ENCODE measurements around the gene EXOSC1.
"Not testable (repeated sequence)": the region's sequence is repeated elsewhere in the genome, so short reads cannot be mapped to it uniquely, and the experiment has no call there.

The EXOSC1 gene

GRCh38 chr10:97416565-97416964, 29.2 kb downstream of the EXOSC1 start:
- H3K36me3 ChIP-seq (ENCODE audit: control insufficient read depth in 4 of 4, insufficient read depth in 4 of 4, low read length in 3 of 4) = no peaks in the 10 kb centered on the region
- WGBS (ENCODE audit: insufficient coverage) = 40% methylated on average over 6 of the region's 6 CpGs
- no peak overlapping the region for H3K27ac ChIP-seq (ENCODE audit: insufficient read depth in 1 of 2, low read depth in 1 of 2, low read length in 2 of 2, poor library complexity in 1 of 2, severe bottlenecking in 2 of 2)
- peaks cover 7 to 39% (median 28%) of the 10 kb centered on the region in 4 experiments for H3K4me1 ChIP-seq (ENCODE audit: control extremely low read depth in 1 of 4, control insufficient read depth in 4 of 4, insufficient read depth in 4 of 4, low read length in 3 of 4)
- H3K27me3 ChIP-seq (replicated peaks in 2 of 5; ENCODE audit: control insufficient read depth in 4 of 5, insufficient read depth in 5 of 5, low read length in 4 of 5) = no peaks in the 10 kb centered on the region
- no peak overlapping the region for H3K4me3 ChIP-seq (ENCODE audit: control insufficient read depth in 1 of 7, extremely low read depth in 1 of 7, insufficient read depth in 4 of 7, low read depth in 2 of 7, low read length in 6 of 7)
- ChIA-PET CTCF (no interaction called here), POLR2A (no interaction called here)
- DNase-seq = no peak
- H3K9me3 ChIP-seq (ENCODE audit: control extremely low read depth in 1 of 5, control insufficient read depth in 4 of 5, insufficient read depth in 2 of 5, low read depth in 1 of 5, low read length in 4 of 5) = no peaks in the 10 kb centered on the region

DNA sequence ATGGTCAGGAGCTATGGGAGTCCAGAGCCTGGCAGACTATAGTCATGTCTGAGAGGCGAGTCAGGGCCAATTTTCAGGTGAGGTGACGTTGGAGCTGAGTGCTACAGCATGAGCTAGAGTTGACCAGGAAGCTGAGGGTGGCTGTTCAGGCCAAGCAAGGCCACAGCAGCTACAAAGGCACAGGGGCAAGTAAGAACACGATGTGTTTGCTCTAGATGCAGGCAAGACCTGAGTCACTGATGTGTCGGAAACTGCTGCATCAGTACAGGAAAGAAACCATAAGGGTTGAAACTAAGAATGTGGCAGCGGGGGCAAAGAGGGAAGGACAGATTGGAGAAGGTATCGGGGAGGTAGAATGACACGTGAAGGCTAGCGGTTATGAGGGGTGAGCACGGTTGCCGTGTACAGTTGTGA, 32.9 kb downstream of the EXOSC1 start:
- H3K4me1 ChIP-seq (ENCODE audit: control extremely low read depth in 1 of 4, control insufficient read depth in 4 of 4, insufficient read depth in 4 of 4, low read length in 3 of 4) = peaks cover 3 to 35% (median 17%) of the 10 kb centered on the region in 4 experiments
- H3K4me3 ChIP-seq (ENCODE audit: control insufficient read depth in 1 of 7, extremely low read depth in 1 of 7, insufficient read depth in 4 of 7, low read depth in 2 of 7, low read length in 6 of 7) = no peak overlapping the region
- no peaks in the 10 kb centered on the region for H3K36me3 ChIP-seq (ENCODE audit: control insufficient read depth in 4 of 4, insufficient read depth in 4 of 4, low read length in 3 of 4)
- WGBS (ENCODE audit: insufficient coverage) = 86% methylated on average over 10 of the region's 10 CpGs
- H3K27ac ChIP-seq (ENCODE audit: insufficient read depth in 1 of 2, low read depth in 1 of 2, low read length in 2 of 2, poor library complexity in 1 of 2, severe bottlenecking in 2 of 2) = no peak overlapping the region
- no peaks in the 10 kb centered on the region for H3K9me3 ChIP-seq (ENCODE audit: control extremely low read depth in 1 of 5, control insufficient read depth in 4 of 5, insufficient read depth in 2 of 5, low read depth in 1 of 5, low read length in 4 of 5)
- H3K27me3 ChIP-seq (replicated peaks in 2 of 5; ENCODE audit: control insufficient read depth in 4 of 5, insufficient read depth in 5 of 5, low read length in 4 of 5) = no peaks in the 10 kb centered on the region
- POLR2A ChIA-PET = no interaction called here
- CTCF ChIA-PET = interaction anchor here (0.6 to 3.5 kb wide), 6 partner anchors 9 to 60 kb away, joined by 3 to 16 read pairs (median 5); no protein-coding TSS in a partner anchor
- DNase-seq = peak in 2 of 3 donors; percentile 41 to 54

GRCh38 chr10:97411406-97411805, 34.4 kb downstream of the EXOSC1 start:
- WGBS (ENCODE audit: insufficient coverage) = 100% methylated on average over 4 of the region's 4 CpGs
- Histone ChIP-seq H3K27me3 (replicated peaks in 2 of 5; ENCODE audit: control insufficient read depth in 4 of 5, insufficient read depth in 5 of 5, low read length in 4 of 5) (no peaks in the 10 kb centered on the region), H3K4me3 (ENCODE audit: control insufficient read depth in 1 of 7, extremely low read depth in 1 of 7, insufficient read depth in 4 of 7, low read depth in 2 of 7, low read length in 6 of 7) (no peak overlapping the region), H3K9me3 (ENCODE audit: control extremely low read depth in 1 of 5, control insufficient read depth in 4 of 5, insufficient read depth in 2 of 5, low read depth in 1 of 5, low read length in 4 of 5) (no peaks in the 10 kb centered on the region), H3K36me3 (ENCODE audit: control insufficient read depth in 4 of 4, insufficient read depth in 4 of 4, low read length in 3 of 4) (no peaks in the 10 kb centered on the region), H3K27ac (ENCODE audit: insufficient read depth in 1 of 2, low read depth in 1 of 2, low read length in 2 of 2, poor library complexity in 1 of 2, severe bottlenecking in 2 of 2) (no peak overlapping the region), H3K4me1 (ENCODE audit: control extremely low read depth in 1 of 4, control insufficient read depth in 4 of 4, insufficient read depth in 4 of 4, low read length in 3 of 4) (peaks cover 5 to 45% (median 27%) of the 10 kb centered on the region in 4 experiments)
- POLR2A ChIA-PET = interaction anchor here (0.7 kb wide), 1 partner anchor 164 kb away, joined by 3 read pairs; no protein-coding TSS in a partner anchor
- CTCF ChIA-PET = interaction anchor here (0.7 to 7.4 kb wide), 4 partner anchors 10 to 754 kb away, joined by 3 to 71 read pairs (median 4); partner anchors contain the start of gene RRP12
- DNase-seq = no peak

DNA sequence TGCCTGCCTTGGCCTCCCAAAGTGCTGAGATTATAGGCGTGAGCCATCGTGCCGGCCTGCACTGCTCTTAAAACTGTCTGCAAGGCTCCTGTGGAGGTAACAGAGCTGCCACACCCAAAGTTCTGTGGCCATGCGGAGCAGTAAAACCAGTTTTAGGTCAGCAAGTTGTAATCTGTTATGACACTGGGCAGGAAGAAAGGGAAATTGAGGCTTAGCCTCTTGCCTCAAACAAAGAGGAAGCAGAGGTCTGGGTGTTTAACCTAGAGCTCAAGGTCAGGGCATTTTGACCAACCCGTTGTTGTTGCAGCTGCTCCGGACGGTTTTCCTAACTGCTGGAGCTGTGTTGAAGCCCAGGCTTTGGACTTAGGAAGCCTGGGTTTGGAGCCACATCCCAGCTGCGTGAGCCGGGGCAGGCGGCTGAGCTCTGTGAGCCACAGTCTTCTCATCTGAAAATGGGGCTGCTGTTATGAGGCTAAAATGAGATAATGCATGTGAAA, 37.3 kb downstream of the EXOSC1 start:
- no peak for DNase-seq
- 99% methylated on average over 9 of the region's 10 CpGs for WGBS (ENCODE audit: insufficient coverage)
- no peaks in the 10 kb centered on the region for H3K9me3 ChIP-seq (ENCODE audit: control extremely low read depth in 1 of 5, control insufficient read depth in 4 of 5, insufficient read depth in 2 of 5, low read depth in 1 of 5, low read length in 4 of 5)
- H3K4me1 ChIP-seq (ENCODE audit: control extremely low read depth in 1 of 4, control insufficient read depth in 4 of 4, insufficient read depth in 4 of 4, low read length in 3 of 4) = peaks cover 2 to 37% (median 24%) of the 10 kb centered on the region in 4 experiments
- CTCF ChIA-PET = interaction anchor here (0.8 to 7.4 kb wide), 9 partner anchors 9 to 204 kb away, joined by 3 to 71 read pairs (median 4); no protein-coding TSS in a partner anchor
- POLR2A ChIA-PET = no interaction called here
- no peak overlapping the region for H3K4me3 ChIP-seq (ENCODE audit: control insufficient read depth in 1 of 7, extremely low read depth in 1 of 7, insufficient read depth in 4 of 7, low read depth in 2 of 7, low read length in 6 of 7)
- no peaks in the 10 kb centered on the region for H3K27me3 ChIP-seq (replicated peaks in 2 of 5; ENCODE audit: control insufficient read depth in 4 of 5, insufficient read depth in 5 of 5, low read length in 4 of 5)
- no peaks in the 10 kb centered on the region for H3K36me3 ChIP-seq (ENCODE audit: control insufficient read depth in 4 of 4, insufficient read depth in 4 of 4, low read length in 3 of 4)
- H3K27ac ChIP-seq (ENCODE audit: insufficient read depth in 1 of 2, low read depth in 1 of 2, low read length in 2 of 2, poor library complexity in 1 of 2, severe bottlenecking in 2 of 2) = no peak overlapping the region

DNA sequence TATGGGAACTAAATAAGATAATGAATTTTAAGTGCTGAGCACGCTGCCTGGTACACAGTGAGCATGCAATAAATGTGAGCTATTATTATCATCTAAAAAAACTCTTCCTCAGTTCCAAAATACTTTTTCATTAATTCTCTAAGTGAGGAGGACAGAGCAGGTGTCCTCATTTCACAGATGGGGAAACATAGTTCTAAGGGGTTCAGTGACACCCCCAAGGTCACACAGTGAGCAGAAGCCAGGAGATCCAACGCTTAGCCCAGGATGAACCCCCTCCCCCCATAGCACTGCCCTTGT, 37.9 kb downstream of the EXOSC1 start:
- POLR2A ChIA-PET = no interaction called here
- no peak overlapping the region for H3K27ac ChIP-seq (ENCODE audit: insufficient read depth in 1 of 2, low read depth in 1 of 2, low read length in 2 of 2, poor library complexity in 1 of 2, severe bottlenecking in 2 of 2)

GRCh38 chr10:97407211-97407951, 38.4 kb downstream of the EXOSC1 start:
- Histone ChIP-seq H3K4me1 (ENCODE audit: control extremely low read depth in 1 of 4, control insufficient read depth in 4 of 4, insufficient read depth in 4 of 4, low read length in 3 of 4) (peaks cover 2 to 34% (median 22%) of the 10 kb centered on the region in 4 experiments), H3K36me3 (ENCODE audit: control insufficient read depth in 4 of 4, insufficient read depth in 4 of 4, low read length in 3 of 4) (no peaks in the 10 kb centered on the region), H3K9me3 (ENCODE audit: control extremely low read depth in 1 of 5, control insufficient read depth in 4 of 5, insufficient read depth in 2 of 5, low read depth in 1 of 5, low read length in 4 of 5) (no peaks in the 10 kb centered on the region), H3K27ac (ENCODE audit: insufficient read depth in 1 of 2, low read depth in 1 of 2, low read length in 2 of 2, poor library complexity in 1 of 2, severe bottlenecking in 2 of 2) (no peak overlapping the region), H3K27me3 (replicated peaks in 2 of 5; ENCODE audit: control insufficient read depth in 4 of 5, insufficient read depth in 5 of 5, low read length in 4 of 5) (no peaks in the 10 kb centered on the region), H3K4me3 (ENCODE audit: control insufficient read depth in 1 of 7, extremely low read depth in 1 of 7, insufficient read depth in 4 of 7, low read depth in 2 of 7, low read length in 6 of 7) (peak overlapping the region in 4 of 7 experiments; percentile 16 to 35 (median 31))
- WGBS (ENCODE audit: insufficient coverage) = 7% methylated on average over 8 of the region's 10 CpGs
- DNase-seq = peak; percentile 81 to 88 (median 88)
- ChIA-PET POLR2A (no interaction called here), CTCF (interaction anchor here (1.2 to 7.4 kb wide), 6 partner anchors 14 to 57 kb away, joined by 3 to 71 read pairs (median 4); no protein-coding TSS in a partner anchor)

More for the DNA sequence above, 37.9 kb downstream of the EXOSC1 start:
- Histone ChIP-seq H3K9me3 (ENCODE audit: control extremely low read depth in 1 of 5, control insufficient read depth in 4 of 5, insufficient read depth in 2 of 5, low read depth in 1 of 5, low read length in 4 of 5) (no peaks in the 10 kb centered on the region), H3K4me3 (ENCODE audit: control insufficient read depth in 1 of 7, extremely low read depth in 1 of 7, insufficient read depth in 4 of 7, low read depth in 2 of 7, low read length in 6 of 7) (no peak overlapping the region), H3K4me1 (ENCODE audit: control extremely low read depth in 1 of 4, control insufficient read depth in 4 of 4, insufficient read depth in 4 of 4, low read length in 3 of 4) (peaks cover 2 to 34% (median 22%) of the 10 kb centered on the region in 4 experiments), H3K36me3 (ENCODE audit: control insufficient read depth in 4 of 4, insufficient read depth in 4 of 4, low read length in 3 of 4) (no peaks in the 10 kb centered on the region), H3K27me3 (replicated peaks in 2 of 5; ENCODE audit: control insufficient read depth in 4 of 5, insufficient read depth in 5 of 5, low read length in 4 of 5) (no peaks in the 10 kb centered on the region)
- no CpG with 5 or more reads among the region's 2 CpGs for whole genome bisulfite sequencing (ENCODE audit: insufficient coverage)
- no peak for DNase-seq
- CTCF ChIA-PET = interaction anchor here (1.2 to 7.4 kb wide), 6 partner anchors 13 to 205 kb away, joined by 4 to 71 read pairs (median 5); no protein-coding TSS in a partner anchor

- not testable (repeated sequence) for DNase-seq; H3K27me3 ChIP-seq (replicated peaks in 2 of 5; ENCODE audit: control insufficient read depth in 4 of 5, insufficient read depth in 5 of 5, low read length in 4 of 5); H3K36me3 ChIP-seq (ENCODE audit: control insufficient read depth in 4 of 4, insufficient read depth in 4 of 4, low read length in 3 of 4); H3K9me3 ChIP-seq (ENCODE audit: control extremely low read depth in 1 of 5, control insufficient read depth in 4 of 5, insufficient read depth in 2 of 5, low read depth in 1 of 5, low read length in 4 of 5)
- ChIA-PET POLR2A (interaction anchor here (0.6 kb wide), 1 partner anchor 8 kb away, joined by 3 read pairs; no protein-coding TSS in a partner anchor), CTCF (interaction anchor here (0.7 to 7.4 kb wide), 5 partner anchors 15 to 70 kb away, joined by 3 to 71 read pairs (median 3); no protein-coding TSS in a partner anchor)
- peak overlapping the region in 2 of 7 experiments; percentile 10 to 11 for H3K4me3 ChIP-seq (ENCODE audit: control insufficient read depth in 1 of 7, extremely low read depth in 1 of 7, insufficient read depth in 4 of 7, low read depth in 2 of 7, low read length in 6 of 7)
- WGBS (ENCODE audit: insufficient coverage) = 69% methylated on average over 5 of the region's 7 CpGs
- H3K27ac ChIP-seq (ENCODE audit: insufficient read depth in 1 of 2, low read depth in 1 of 2, low read length in 2 of 2, poor library complexity in 1 of 2, severe bottlenecking in 2 of 2) = peak overlapping the region in 1 of 2 experiments; percentile 74
- H3K4me1 ChIP-seq (ENCODE audit: control extremely low read depth in 1 of 4, control insufficient read depth in 4 of 4, insufficient read depth in 4 of 4, low read length in 3 of 4) = peaks cover 2 to 37% (median 24%) of the 10 kb centered on the region in 4 experiments
Observed at GRCh38 chr10:97406483-97406882, 39.3 kb downstream of the EXOSC1 start.

Data from common myeloid progenitor, CD34-positive (primary cell).